ENCODE results near the gene HEXIM2. TPM values are rescaled to one million over a fixed set of nuclear protein-coding genes. Genes with fewer than 3 reads are reported as not detected.
A peak's percentile ranks its signal among the peaks of the same experiment; 100 is the strongest.

The HEXIM2 gene
- total and polyA plus RNA-seq, 3 donors from 2014 or later = 35.9 to 76.8 (median 47.7) TPM

- WGBS, 2 donors = 0% methylated on average over 27 to 58 of the region's 58 CpGs
- peaks cover 29% of the 10 kb centered on the region for H3K4me1 ChIP-seq
- H3K4me3 ChIP-seq = peak within 1 kb of the TSS; percentile 70 to 91
- no peaks in the 10 kb centered on the region for H3K36me3 ChIP-seq (ENCODE audit: low read depth, missing control alignments)
- no peaks in the 10 kb centered on the region for H3K9me3 ChIP-seq
- H3K27ac ChIP-seq = peak within 1 kb of the TSS; percentile 98 to 99
- TF ChIP-seq, protein P1, sequence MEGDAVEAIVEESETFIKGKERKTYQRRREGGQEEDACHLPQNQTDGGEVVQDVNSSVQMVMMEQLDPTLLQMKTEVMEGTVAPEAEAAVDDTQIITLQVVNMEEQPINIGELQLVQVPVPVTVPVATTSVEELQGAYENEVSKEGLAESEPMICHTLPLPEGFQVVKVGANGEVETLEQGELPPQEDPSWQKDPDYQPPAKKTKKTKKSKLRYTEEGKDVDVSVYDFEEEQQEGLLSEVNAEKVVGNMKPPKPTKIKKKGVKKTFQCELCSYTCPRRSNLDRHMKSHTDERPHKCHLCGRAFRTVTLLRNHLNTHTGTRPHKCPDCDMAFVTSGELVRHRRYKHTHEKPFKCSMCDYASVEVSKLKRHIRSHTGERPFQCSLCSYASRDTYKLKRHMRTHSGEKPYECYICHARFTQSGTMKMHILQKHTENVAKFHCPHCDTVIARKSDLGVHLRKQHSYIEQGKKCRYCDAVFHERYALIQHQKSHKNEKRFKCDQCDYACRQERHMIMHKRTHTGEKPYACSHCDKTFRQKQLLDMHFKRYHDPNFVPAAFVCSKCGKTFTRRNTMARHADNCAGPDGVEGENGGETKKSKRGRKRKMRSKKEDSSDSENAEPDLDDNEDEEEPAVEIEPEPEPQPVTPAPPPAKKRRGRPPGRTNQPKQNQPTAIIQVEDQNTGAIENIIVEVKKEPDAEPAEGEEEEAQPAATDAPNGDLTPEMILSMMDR (IDR thresholded peaks at IDR 0.05) = no peak
- peak; percentile 99 for TF ChIP-seq POLR2A (IDR thresholded peaks at IDR 0.05)
- H3K27me3 ChIP-seq = no peaks in the 10 kb centered on the region
- intact Hi-C loops (cut with DNase I; ENCODE audit: low total_unique reads) = no loop called here
- peak; percentile 100 for DNase-seq
Observed at GRCh38 chr17:45148183-45149036, 13.3 kb upstream of the HEXIM2 start, which contains the start of gene HEXIM1. Gene HEXIM1 (plus strand): TSS chr17:45148475. CDS start chr17:45149191, 716 bp downstream.

GRCh38 chr17:45149037-45149668 lies 12.5 kb upstream of the HEXIM2 start:
- H3K4me3 ChIP-seq = peak overlapping the region; percentile 69 to 91

DNA sequence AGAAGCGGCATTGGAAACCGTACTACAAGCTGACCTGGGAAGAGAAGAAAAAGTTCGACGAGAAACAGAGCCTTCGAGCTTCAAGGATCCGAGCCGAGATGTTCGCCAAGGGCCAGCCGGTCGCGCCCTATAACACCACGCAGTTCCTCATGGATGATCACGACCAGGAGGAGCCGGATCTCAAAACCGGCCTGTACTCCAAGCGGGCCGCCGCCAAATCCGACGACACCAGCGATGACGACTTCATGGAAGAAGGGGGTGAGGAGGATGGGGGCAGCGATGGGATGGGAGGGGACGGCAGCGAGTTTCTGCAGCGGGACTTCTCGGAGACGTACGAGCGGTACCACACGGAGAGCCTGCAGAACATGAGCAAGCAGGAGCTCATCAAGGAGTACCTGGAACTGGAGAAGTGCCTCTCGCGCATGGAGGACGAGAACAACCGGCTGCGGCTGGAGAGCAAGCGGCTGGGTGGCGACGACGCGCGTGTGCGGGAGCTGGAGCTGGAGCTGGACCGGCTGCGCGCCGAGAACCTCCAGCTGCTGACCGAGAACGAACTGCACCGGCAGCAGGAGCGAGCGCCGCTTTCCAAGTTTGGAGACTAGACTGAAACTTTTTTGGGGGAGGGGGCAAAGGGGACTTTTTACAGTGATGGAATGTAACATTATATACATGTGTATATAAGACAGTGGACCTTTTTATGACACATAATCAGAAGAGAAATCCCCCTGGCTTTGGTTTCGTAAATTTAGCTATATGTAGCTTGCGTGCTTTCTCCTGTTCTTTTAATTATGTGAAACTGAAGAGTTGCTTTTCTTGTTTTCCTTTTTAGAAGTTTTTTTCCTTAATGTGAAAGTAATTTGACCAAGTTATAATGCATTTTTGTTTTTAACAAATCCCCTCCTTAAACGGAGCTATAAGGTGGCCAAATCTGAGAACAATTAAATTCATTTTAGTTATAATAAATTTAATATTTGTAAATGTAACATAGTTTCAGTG lies 11.7 kb upstream of the HEXIM2 start:
- Histone ChIP-seq H3K27ac (peak overlapping the region; percentile 96 to 98), H3K9me3 (no peaks in the 10 kb centered on the region), H3K36me3 (ENCODE audit: low read depth, missing control alignments) (no peaks in the 10 kb centered on the region), H3K27me3 (no peaks in the 10 kb centered on the region), H3K4me1 (peaks cover 21% of the 10 kb centered on the region), H3K4me3 (peak overlapping the region; percentile 69 to 91)
- WGBS, 2 donors = 1% methylated on average over 42 to 56 of the region's 56 CpGs
- peak; percentile 74 for DNase-seq
- intact Hi-C loops (cut with DNase I; ENCODE audit: low total_unique reads) = no loop called here
- TF ChIP-seq POLR2A (IDR thresholded peaks at IDR 0.05) = no peak
- TF ChIP-seq, protein P1 (IDR thresholded peaks at IDR 0.05) = no peak

More at GRCh38 chr17:45149037-45149668, 12.5 kb upstream of the HEXIM2 start:
- 0 to 1% methylated on average over 26 to 32 of the region's 32 CpGs for WGBS, 2 donors
- Histone ChIP-seq H3K4me1 (peaks cover 26% of the 10 kb centered on the region), H3K9me3 (no peaks in the 10 kb centered on the region), H3K27ac (peak overlapping the region; percentile 96 to 98), H3K27me3 (no peaks in the 10 kb centered on the region), H3K36me3 (ENCODE audit: low read depth, missing control alignments) (no peaks in the 10 kb centered on the region)
- DNase-seq = peak; percentile 85
- intact Hi-C loops (cut with DNase I; ENCODE audit: low total_unique reads) = no loop called here
- TF ChIP-seq POLR2A (IDR thresholded peaks at IDR 0.05) = no peak
- TF ChIP-seq, protein P1 (IDR thresholded peaks at IDR 0.05) = peak; percentile 71 to 77 (median 72)

GRCh38 chr17:45150911-45151809 lies 10.5 kb upstream of the HEXIM2 start:
- Histone ChIP-seq H3K4me3 (peak overlapping the region; percentile 69 to 91), H3K27ac (peak overlapping the region; percentile 59 to 98), H3K36me3 (ENCODE audit: low read depth, missing control alignments) (no peaks in the 10 kb centered on the region), H3K27me3 (no peaks in the 10 kb centered on the region), H3K9me3 (no peaks in the 10 kb centered on the region), H3K4me1 (peaks cover 24% of the 10 kb centered on the region)
- intact Hi-C loops (cut with DNase I; ENCODE audit: low total_unique reads) = no loop called here
- DNase-seq = no peak
- WGBS, 2 donors = 20 to 28% methylated on average over 8 of the region's 8 CpGs
- TF ChIP-seq, protein P1 (IDR thresholded peaks at IDR 0.05) = peak in 1 of 3 experiments; percentile 4
- no peak for TF ChIP-seq POLR2A (IDR thresholded peaks at IDR 0.05)

Data from testis (tissue), 3 donors.